Activated CD4-positive, alpha-beta T cell treated with anti-CD3 and anti-CD28 coated beads, Interleukin-2, Interleukin-6, amounts not matched to agents 100 ng/mL and 50 ng/mL, durations not matched to agents 16 hours and 8 hours (primary cell): ENCODE results near the gene TEX53.

Source experiments
- DNase-seq: peaks from one replicate; pipeline ENCODE4 v3.0.0-alpha.2; 2020

TEX53 gene

GRCh38 chr9:114678795-114679194, 21.2 kb upstream of the TEX53 start:
- no peak for DNase-seq

GRCh38 chr9:114678130-114678529, 20.5 kb upstream of the TEX53 start:
- DNase-seq: no peak

GRCh38 chr9:114677418-114677817, 19.8 kb upstream of the TEX53 start:
- no peak for DNase-seq

GRCh38 chr9:114676901-114677300, 19.3 kb upstream of the TEX53 start:
- DNase-seq: no peak

- DNase-seq: no peak
These were observed 17.4 kb upstream of the TEX53 start for GRCh38 chr9:114674798-114675540.

GRCh38 chr9:114674076-114674797, 16.6 kb upstream of the TEX53 start:
- no peak for DNase-seq

- no peak for DNase-seq
These were observed 14.0 kb upstream of the TEX53 start for GRCh38 chr9:114671605-114672004.

- DNase-seq: no peak
These were observed 12.4 kb upstream of the TEX53 start for GRCh38 chr9:114669961-114670360.

- no peak for DNase-seq
These were observed 10.5 kb upstream of the TEX53 start for GRCh38 chr9:114668146-114668545.

- peak; percentile 9 for DNase-seq
These were observed 9.2 kb upstream of the TEX53 start for GRCh38 chr9:114666851-114667250.

GRCh38 chr9:114666401-114666800, 8.8 kb upstream of the TEX53 start:
- no peak for DNase-seq

GRCh38 chr9:114664181-114664580, 6.6 kb upstream of the TEX53 start:
- no peak for DNase-seq

- DNase-seq: peak; percentile 77
These were observed 4.7 kb upstream of the TEX53 start for GRCh38 chr9:114662081-114662989.

- DNase-seq: no peak
These were observed 1.3 kb downstream of the TEX53 start for GRCh38 chr9:114656301-114656700.

GRCh38 chr9:114655689-114656088, 1.9 kb downstream of the TEX53 start:
- no peak for DNase-seq

GRCh38 chr9:114653556-114654159, 3.9 kb downstream of the TEX53 start:
- DNase-seq: peak; percentile 89

- peak; percentile 7 for DNase-seq
These were observed 4.6 kb downstream of the TEX53 start for GRCh38 chr9:114652776-114653555.

GRCh38 chr9:114643896-114644295, 13.7 kb downstream of the TEX53 start:
- DNase-seq: no peak

- no peak for DNase-seq
These were observed 14.6 kb downstream of the TEX53 start for GRCh38 chr9:114643001-114643400.

- no peak for DNase-seq
These were observed 15.6 kb downstream of the TEX53 start for GRCh38 chr9:114641967-114642366.

- DNase-seq: no peak
These were observed 19.2 kb downstream of the TEX53 start for GRCh38 chr9:114638404-114638803.

- DNase-seq: no peak
These were observed 23.2 kb downstream of the TEX53 start for GRCh38 chr9:114634387-114634786.
